HG03457 (cell line): ENCODE measurements around the gene MREG.
"Not testable (repeated sequence)": the region's sequence is repeated elsewhere in the genome, so short reads cannot be mapped to it uniquely, and the experiment has no call there.

Source experiments
- ATAC-seq: cut with Tn5 transposase; IDR thresholded peaks from one replicate; pipeline ENCODE4 v1.9.1; 2021; ENCODE audit warnings: moderate number of reproducible peaks; ENCODE audit not compliant: unreplicated experiment

The MREG gene

DNA sequence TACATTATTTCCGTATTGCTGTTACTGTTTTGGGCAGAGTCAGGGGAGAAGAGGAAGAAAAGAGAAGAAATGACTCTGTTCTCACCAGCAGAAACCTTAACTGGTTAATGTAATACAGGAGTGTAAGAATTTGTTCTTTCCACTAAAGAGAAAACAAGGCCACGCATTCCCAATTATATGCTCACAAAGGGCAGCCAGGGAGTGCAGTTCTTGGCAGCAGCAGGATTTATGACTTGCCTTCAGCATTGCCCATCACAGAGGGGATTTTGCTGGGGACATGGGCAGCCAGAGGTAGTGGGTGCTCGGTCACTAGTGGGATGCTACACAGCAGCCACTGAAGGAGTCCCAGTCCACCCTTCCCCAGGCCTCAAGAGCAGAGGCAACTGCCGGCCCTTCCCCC is 18.4 kb downstream of the MREG start:
- no peak for ATAC-seq

GRCh38 chr2:215988556-215989207 is 24.7 kb downstream of the MREG start:
- not testable (repeated sequence) for ATAC-seq

DNA sequence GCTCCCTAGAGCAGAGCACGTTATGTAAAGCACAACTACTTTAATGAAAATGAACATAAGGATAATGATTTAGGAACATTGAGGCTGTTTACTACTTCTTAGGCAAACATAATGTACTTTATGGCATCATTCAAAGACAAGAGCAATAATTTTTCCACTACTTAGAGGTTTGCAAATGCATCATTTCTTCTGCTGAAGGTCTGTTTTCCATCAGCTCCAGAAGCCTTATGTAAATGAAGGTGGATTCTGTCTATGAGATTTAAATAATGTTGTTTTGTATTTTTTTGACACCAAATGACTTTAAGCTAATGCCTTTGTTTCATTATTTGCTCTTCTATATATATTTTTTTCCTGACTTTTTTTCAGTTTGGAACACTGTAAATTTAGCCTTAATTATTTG is 28.1 kb downstream of the MREG start:
- ATAC-seq = no peak

DNA sequence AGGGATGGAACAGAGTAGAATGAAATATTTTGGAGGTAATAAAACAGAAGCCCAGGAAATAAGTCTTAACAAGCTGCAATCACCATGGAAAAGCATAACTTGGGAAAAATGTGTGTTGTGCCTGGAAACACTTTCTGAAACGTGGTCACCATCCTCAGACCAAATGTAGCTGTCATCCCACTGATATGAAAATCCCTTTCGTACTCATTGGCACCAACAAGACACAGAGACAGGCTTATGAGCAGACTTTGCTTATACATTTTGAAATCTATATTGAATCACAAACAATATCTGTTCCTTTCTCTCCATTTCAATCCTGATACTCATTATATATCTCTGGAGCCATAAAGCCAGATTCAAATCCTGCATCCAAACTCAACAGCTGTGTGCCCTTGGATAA is 28.7 kb downstream of the MREG start:
- ATAC-seq = no peak

GRCh38 chr2:215983581-215984351 is 29.6 kb downstream of the MREG start:
- ATAC-seq = peak; percentile 40

- ATAC-seq = peak; percentile 52
These were observed 30.9 kb downstream of the MREG start for GRCh38 chr2:215982465-215982875.

GRCh38 chr2:215981115-215981514 is 32.2 kb downstream of the MREG start:
- ATAC-seq = no peak

DNA sequence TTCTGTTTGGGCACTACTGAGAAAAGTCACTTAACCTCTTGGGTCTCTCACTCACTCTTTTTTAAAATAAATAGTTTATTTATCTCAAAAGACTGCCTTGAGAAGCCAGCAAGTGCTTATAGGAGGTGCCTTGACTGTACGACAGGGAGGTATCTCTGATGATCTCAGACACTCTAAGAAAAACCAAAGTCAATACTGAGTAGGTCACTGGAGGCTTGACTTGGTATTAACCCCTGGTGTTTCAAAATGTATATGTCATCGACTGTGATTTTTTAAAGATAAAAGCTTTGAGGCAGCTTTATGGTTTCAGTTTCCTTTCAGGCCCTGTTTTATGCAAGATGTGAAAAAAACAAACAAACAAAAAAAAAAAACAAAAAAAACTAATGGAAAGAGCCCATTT is 33.7 kb downstream of the MREG start:
- ATAC-seq = peak; percentile 54

GRCh38 chr2:215974700-215975429 is 38.5 kb downstream of the MREG start:
- ATAC-seq = no peak

DNA sequence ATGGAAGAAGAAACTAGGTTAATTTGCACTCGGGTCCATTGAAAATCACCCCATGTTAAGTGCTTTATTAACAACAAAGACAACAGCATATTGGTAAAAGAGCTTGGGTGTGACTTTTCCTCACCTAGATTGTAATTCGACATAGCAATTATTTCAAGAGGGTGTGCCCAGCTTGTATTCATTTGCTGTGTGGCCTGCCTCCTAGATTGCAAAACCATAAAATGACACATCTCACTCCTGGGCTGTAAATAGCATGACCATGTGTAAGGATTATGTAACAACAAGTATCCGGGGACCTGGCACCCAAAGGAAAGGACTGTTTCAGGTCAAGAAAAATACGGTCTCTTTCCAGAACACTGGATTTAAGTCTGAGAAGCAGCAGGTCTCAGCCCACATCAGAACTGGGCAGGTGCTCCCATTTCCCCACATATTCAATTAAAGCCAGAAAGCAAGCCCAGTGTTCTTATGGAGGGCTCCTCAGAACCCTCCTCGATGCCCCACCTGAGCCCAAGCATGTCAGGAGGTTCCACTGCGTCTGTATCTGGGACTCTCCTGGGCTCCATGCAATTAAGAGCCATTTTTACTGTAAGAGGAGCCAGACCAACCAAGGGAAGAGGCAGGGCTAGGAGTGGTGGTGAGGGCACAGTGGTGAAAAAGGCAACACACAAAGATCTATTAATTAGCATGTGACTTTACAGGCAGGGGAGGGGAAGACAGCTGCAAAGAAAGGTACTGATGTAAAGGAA is 39.2 kb downstream of the MREG start:
- no peak for ATAC-seq

- no peak for ATAC-seq
These were observed 40.1 kb downstream of the MREG start for GRCh38 chr2:215973145-215973792.

- no peak for ATAC-seq
These were observed 41.7 kb downstream of the MREG start for GRCh38 chr2:215971671-215972070.

DNA sequence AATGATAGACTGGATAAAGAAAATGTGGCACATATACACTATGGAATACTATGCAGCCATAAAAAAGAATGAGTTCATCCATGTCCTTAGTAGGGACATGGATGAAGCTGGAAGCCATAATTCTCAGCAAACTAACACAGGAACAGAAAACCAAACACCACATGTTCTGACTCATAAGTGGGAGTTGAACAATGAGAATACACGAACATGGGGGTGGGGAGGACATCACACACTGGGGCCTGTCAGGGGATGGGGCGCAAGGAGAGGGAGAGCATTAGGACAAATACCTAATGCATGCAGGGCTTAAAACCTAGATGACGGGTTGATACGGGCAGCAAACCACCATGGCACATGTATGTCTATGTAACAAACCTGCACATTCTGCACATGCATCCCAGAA is 42.5 kb downstream of the MREG start:
- not testable (repeated sequence) for ATAC-seq

GRCh38 chr2:215970425-215970824 is 42.9 kb downstream of the MREG start:
- no peak for ATAC-seq

GRCh38 chr2:215969131-215969841 is 44.1 kb downstream of the MREG start:
- no peak for ATAC-seq

DNA sequence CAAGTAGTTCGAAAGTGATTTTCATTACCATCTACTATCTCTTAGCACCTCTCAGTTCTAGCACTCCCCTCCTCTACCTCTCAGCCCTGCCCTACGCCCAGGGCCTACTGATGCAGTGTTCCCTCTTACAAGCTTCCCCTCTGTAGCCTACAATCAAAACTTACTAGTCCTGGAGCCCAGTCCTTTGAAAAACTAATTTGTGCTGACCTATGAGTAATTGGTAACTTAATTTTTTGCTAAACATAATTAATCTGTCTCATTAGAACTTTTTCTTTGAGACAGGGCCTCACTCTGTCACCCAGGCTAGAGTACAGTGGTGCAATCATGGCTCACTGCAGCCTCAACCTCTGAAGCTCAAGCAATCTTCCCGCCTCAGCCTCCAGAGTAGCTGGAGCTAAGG is 44.9 kb downstream of the MREG start:
- ATAC-seq = no peak

DNA sequence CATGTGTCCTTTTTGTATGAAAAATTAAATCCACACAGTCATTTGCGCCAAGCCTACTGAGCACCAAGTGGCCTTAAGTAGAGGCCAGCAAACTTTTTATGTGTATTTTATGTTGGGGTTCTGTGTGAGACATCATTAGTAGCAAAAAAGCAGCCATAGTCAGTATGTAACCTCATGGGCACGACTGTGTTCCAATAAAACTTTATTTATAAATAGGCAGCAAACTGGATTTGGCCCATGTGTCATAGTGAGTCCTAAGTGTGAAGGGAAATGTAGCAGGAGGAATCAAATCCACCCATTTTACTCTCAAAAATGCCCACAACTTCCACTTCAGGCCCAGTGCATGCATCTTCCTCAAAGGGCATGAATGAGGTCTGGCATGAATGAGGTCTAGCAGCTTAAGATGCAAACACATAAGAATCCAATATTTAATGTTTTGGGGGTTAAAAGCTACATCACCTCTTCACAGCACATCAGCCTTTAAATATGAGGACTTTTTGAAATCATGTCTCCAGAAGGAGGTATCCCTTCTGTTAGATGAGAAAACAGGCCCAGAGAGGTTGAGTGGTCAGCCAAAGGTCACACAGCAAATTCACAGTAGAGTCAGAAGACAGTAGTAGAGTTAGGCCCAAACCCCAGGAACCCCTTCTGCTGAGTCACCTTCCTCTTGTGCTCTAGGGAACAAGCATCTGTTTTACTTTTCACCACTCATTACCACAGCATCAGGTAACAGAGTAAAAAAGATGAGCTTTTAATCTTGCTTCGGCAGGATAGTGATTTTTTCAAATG is 45.6 kb downstream of the MREG start:
- ATAC-seq = no peak

- ATAC-seq = no peak
These were observed 46.4 kb downstream of the MREG start for GRCh38 chr2:215966951-215967350.

- no peak for ATAC-seq
These were observed 47.1 kb downstream of the MREG start for GRCh38 chr2:215966274-215966673.
